PC-9 (cell line): ENCODE data around the gene AIF1L. TPM values are rescaled to one million over a fixed set of nuclear protein-coding genes. Genes with fewer than 3 reads are reported as not detected.

ENCODE experiments used
- BruUV-seq: library from RNA; stranded (reverse); fragments of 400-500 nt; replicated peaks from 2 replicates; lab custom pipeline; 2021; lab: Mats Ljungman, UMichigan
- CTCF ChIA-PET: fragments of 300-600 bp; sonication (Branson Sonifier 250); formaldehyde crosslinking; loops from one replicate; lab custom pipeline; 2022; ENCODE audit warnings: antibody characterized with exemption; lab: Charles Lee
- POLR2A ChIA-PET: fragments of 300-600 bp; sonication (Branson Sonifier 250); formaldehyde crosslinking; loops from one replicate; lab custom pipeline; 2022; ENCODE audit warnings: antibody characterized with exemption; ENCODE audit not compliant: unreplicated experiment; lab: Charles Lee
- DNase-seq, 2 experiments: peaks; one replicate each; pipeline versions ENCODE4 v3.0.0 to v3.0.0-alpha.2; 2015 to 2022; ENCODE audit warnings: mixed read lengths in 1 of 2
- H2AFZ ChIP-seq: fragments of 200-600 bp; sonication (generic); 2 replicates; pipeline ENCODE4 v1.8.1; 2017; ENCODE audit warnings: antibody characterized with exemption
- H3F3A ChIP-seq: fragments of 200-600 bp; sonication (generic); 2 replicates; pipeline ENCODE4 v1.8.1; 2017; ENCODE audit warnings: antibody characterized with exemption, mild to moderate bottlenecking, low read depth; ENCODE audit not compliant: insufficient read depth
- H3K27ac ChIP-seq: fragments of 200-600 bp; sonication (generic); 2 replicates; pipeline ENCODE4 v1.6.1; 2016; ENCODE audit warnings: mixed run types
- H3K27me3 ChIP-seq: fragments of 200-600 bp; sonication (generic); 2 replicates; pipeline ENCODE4 v1.6.1; 2016; ENCODE audit warnings: low read depth, mixed run types; ENCODE audit not compliant: insufficient read depth
- H3K36me3 ChIP-seq: fragments of 200-600 bp; sonication (generic); 2 replicates; pipeline ENCODE4 v1.6.1; 2016; ENCODE audit warnings: low read depth, mixed run types
- H3K4me1 ChIP-seq: fragments of 200-600 bp; sonication (generic); replicated peaks from 2 replicates; pipeline ENCODE4 v1.6.1; 2016; ENCODE audit warnings: mixed run types; ENCODE audit not compliant: insufficient read depth
- H3K4me2 ChIP-seq: fragments of 200-600 bp; sonication (generic); 2 replicates; pipeline ENCODE4 v1.6.1; 2017; ENCODE audit warnings: mixed run types
- H3K4me3 ChIP-seq: fragments of 200-600 bp; sonication (generic); 2 replicates; pipeline ENCODE4 v1.6.1; 2016; ENCODE audit warnings: mixed run types
- H3K79me2 ChIP-seq: fragments of 200-600 bp; sonication (generic); 2 replicates; pipeline ENCODE4 v1.6.1; 2017; ENCODE audit warnings: low read depth, mixed run types
- H3K9me2 ChIP-seq: fragments of 200-600 bp; sonication (generic); 2 replicates; pipeline ENCODE4 v1.8.1; 2017; ENCODE audit warnings: mild to moderate bottlenecking; ENCODE audit not compliant: insufficient read depth
- H3K9me3 ChIP-seq: fragments of 200-600 bp; sonication (generic); 2 replicates; pipeline ENCODE4 v1.8.1; 2016; ENCODE audit warnings: low read depth; ENCODE audit not compliant: insufficient read depth
- H4K20me1 ChIP-seq: fragments of 200-600 bp; sonication (generic); 2 replicates; pipeline ENCODE4 v1.8.1; 2017; ENCODE audit not compliant: insufficient read depth
- CTCF ChIP-seq: fragments of 200-600 bp; sonication (generic); conservative IDR thresholded peaks from 2 replicates; pipeline ENCODE4 v1.6.1; 2017; ENCODE audit warnings: mixed run types, antibody characterized with exemption, mild to moderate bottlenecking, moderate library complexity
- EZH2 ChIP-seq: fragments of 200-600 bp; sonication (generic); IDR thresholded peaks from 2 replicates; pipeline ENCODE4 v1.8.0; 2017; ENCODE audit warnings: antibody characterized with exemption, low read depth
- intact Hi-C: fragments of 100-400 bp; cut with micrococcal nuclease; formaldehyde crosslinking; loops from one replicate; pipeline ENCODE4 v1.10.0; 2022; ENCODE audit not compliant: unreplicated experiment
- total RNA-seq: library from RNA; stranded (reverse); gene quantifications from 2 replicates; pipeline ENCODE4 v1.2.3, GENCODE V29; 2021

Gene AIF1L
- total RNA-seq, 1 experiment from 2014 or later, result 87.3 TPM

GRCh38 chr9:131065599-131065998, 30.7 kb upstream of the AIF1L start:
- H4K20me1 ChIP-seq, result no peaks in the 10 kb centered on the region
- CTCF ChIA-PET, result no interaction called here

GRCh38 chr9:131067625-131068024, 28.7 kb upstream of the AIF1L start:
- ChIA-PET CTCF (no interaction called here), POLR2A (interaction anchor here (0.6 kb wide), 1 partner anchor 231 kb away, joined by 8 read pairs; no protein-coding TSS in a partner anchor)
- DNase-seq, result no peak
- Histone ChIP-seq H3K79me2 (no peaks in the 10 kb centered on the region), H3K36me3 (no peaks in the 10 kb centered on the region), H3F3A (no peaks in the 10 kb centered on the region), H3K9me2 (no peaks in the 10 kb centered on the region), H3K4me1 (no peaks in the 10 kb centered on the region), H3K27ac (no peak overlapping the region), H4K20me1 (no peaks in the 10 kb centered on the region), H3K27me3 (peaks cover 24% of the 10 kb centered on the region), H3K4me2 (no peak overlapping the region), H3K4me3 (no peak overlapping the region), H3K9me3 (no peaks in the 10 kb centered on the region), H2AFZ (no peak overlapping the region)
- intact Hi-C loops, result no loop called here
- BruUV-seq, result no TSS peak
- no peak for TF ChIP-seq EZH2

More at GRCh38 chr9:131065599-131065998, 30.7 kb upstream of the AIF1L start:
- Histone ChIP-seq H3K36me3 (no peaks in the 10 kb centered on the region), H3K9me3 (no peaks in the 10 kb centered on the region), H3K79me2 (no peaks in the 10 kb centered on the region), H3K9me2 (no peaks in the 10 kb centered on the region), H3F3A (no peaks in the 10 kb centered on the region), H3K27ac (no peak overlapping the region), H2AFZ (no peak overlapping the region), H3K4me3 (no peak overlapping the region), H3K4me2 (no peak overlapping the region), H3K4me1 (no peaks in the 10 kb centered on the region), H3K27me3 (peaks cover 24% of the 10 kb centered on the region)
- POLR2A ChIA-PET, result no interaction called here
- TF ChIP-seq CTCF (no peak), EZH2 (no peak)
- no TSS peak for BruUV-seq
- DNase-seq, result no peak
- intact Hi-C loops, result no loop called here

GRCh38 chr9:131068076-131068816, 28.1 kb upstream of the AIF1L start:
- Histone ChIP-seq H3K4me1 (no peaks in the 10 kb centered on the region), H3K4me3 (no peak overlapping the region), H3K27ac (no peak overlapping the region), H3K79me2 (no peaks in the 10 kb centered on the region), H2AFZ (no peak overlapping the region), H4K20me1 (no peaks in the 10 kb centered on the region), H3K9me2 (no peaks in the 10 kb centered on the region), H3K36me3 (no peaks in the 10 kb centered on the region), H3F3A (no peaks in the 10 kb centered on the region), H3K9me3 (no peaks in the 10 kb centered on the region), H3K4me2 (no peak overlapping the region), H3K27me3 (peaks cover 24% of the 10 kb centered on the region)
- BruUV-seq, result no TSS peak
- POLR2A ChIA-PET, result no interaction called here
- CTCF ChIA-PET, result no interaction called here
- DNase-seq, result no peak
- TF ChIP-seq CTCF, result no peak
- no peak for TF ChIP-seq EZH2
- intact Hi-C loops, result no loop called here

GRCh38 chr9:131069699-131070098, 26.6 kb upstream of the AIF1L start:
- Histone ChIP-seq H3K27me3 (peaks cover 24% of the 10 kb centered on the region), H3K9me3 (no peaks in the 10 kb centered on the region), H3K9me2 (no peaks in the 10 kb centered on the region), H3K4me1 (no peaks in the 10 kb centered on the region), H3K79me2 (no peaks in the 10 kb centered on the region), H4K20me1 (no peaks in the 10 kb centered on the region), H2AFZ (no peak overlapping the region), H3K4me3 (no peak overlapping the region), H3K27ac (no peak overlapping the region), H3K36me3 (no peaks in the 10 kb centered on the region), H3K4me2 (no peak overlapping the region), H3F3A (no peaks in the 10 kb centered on the region)
- intact Hi-C loops, result no loop called here
- no peak for DNase-seq
- BruUV-seq, result no TSS peak
- no peak for TF ChIP-seq EZH2
- no peak for TF ChIP-seq CTCF
- POLR2A ChIA-PET, result no interaction called here
- CTCF ChIA-PET, result no interaction called here
